GM12872 (cell line): ENCODE data around the gene TMEM235.

ENCODE experiments used
- CTCF ChIP-seq: IDR thresholded peaks from 3 replicates; pipeline ENCODE4 v1.5.1; 2011; ENCODE audit warnings: low read depth, mild to moderate bottlenecking, low read length, moderate library complexity; ENCODE audit not compliant: insufficient read depth

TMEM235 gene

GRCh38 chr17:78240012-78240655, 8.7 kb downstream of the TMEM235 start:
- TF ChIP-seq CTCF = no peak

GRCh38 chr17:78240839-78241238, 9.4 kb downstream of the TMEM235 start:
- no peak for TF ChIP-seq CTCF

- no peak for TF ChIP-seq CTCF
Measured at GRCh38 chr17:78241277-78242023, 10.0 kb downstream of the TMEM235 start.

- TF ChIP-seq CTCF = no peak
Measured at GRCh38 chr17:78242024-78242742, 10.8 kb downstream of the TMEM235 start.

GRCh38 chr17:78247304-78247703, 15.9 kb downstream of the TMEM235 start:
- TF ChIP-seq CTCF = no peak

- TF ChIP-seq CTCF = no peak
Measured at GRCh38 chr17:78248051-78248914, 16.9 kb downstream of the TMEM235 start.
